Upper lobe of left lung (tissue), 4 donors: Measurements from ENCODE around the gene COTL1.

Experiments
- CTCF ChIP-seq, 6 experiments: fragments of 450-650 bp in 4 of 6; fragments of 200-600 bp in 2 of 6; sonication (generic) in 2 of 6; IDR thresholded peaks; one replicate each; pipeline ENCODE4 v1.5.1; 2016 to 2019; ENCODE audit warnings: antibody characterized with exemption in 6 of 6
- POLR2A ChIP-seq, 4 donors: fragments of 450-650 bp; IDR thresholded peaks; one replicate each; pipeline ENCODE4 v1.5.1; 2016 to 2017; ENCODE audit warnings: antibody characterized with exemption in 4 of 4, mild to moderate bottlenecking in 2 of 4
- POLR2AphosphoS5 ChIP-seq, 2 donors: sonication (generic); formaldehyde crosslinking; IDR thresholded peaks; one replicate each; pipeline ENCODE4 v1.5.1; 2017; ENCODE audit warnings: antibody characterized with exemption in 2 of 2

DNA sequence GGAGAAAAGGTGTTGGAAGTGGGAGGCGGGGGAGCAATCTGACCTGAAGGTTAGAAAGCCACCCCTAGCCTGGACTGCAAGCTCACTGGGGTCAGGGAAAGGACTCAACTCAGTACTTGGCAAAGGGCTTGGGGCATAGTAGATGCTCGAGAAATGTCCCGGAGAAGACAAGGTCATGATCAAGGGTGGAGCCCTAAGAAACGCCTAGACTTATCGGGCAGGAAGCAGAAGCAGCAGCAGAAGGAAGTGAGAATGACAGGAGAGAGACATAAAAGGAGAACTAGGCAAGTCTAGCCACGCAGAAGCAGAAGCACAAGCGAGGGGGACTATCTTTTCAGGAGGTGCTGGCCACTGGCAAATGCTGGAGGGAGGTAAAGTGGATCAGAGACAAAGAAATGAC lies 10.2 kb downstream of the COTL1 start:
- TF ChIP-seq CTCF (IDR thresholded peaks at IDR 0.05) (no peak), POLR2A (IDR thresholded peaks at IDR 0.05) (peak in 1 of 4 donors; percentile 58), POLR2AphosphoS5 (IDR thresholded peaks at IDR 0.05) (peak in 1 of 2 donors; percentile 55)
